ENCODE data around the gene ZNF559. TPM values are rescaled to one million over a fixed set of nuclear protein-coding genes. Genes with fewer than 3 reads are reported as not detected.

ZNF559 gene
- total and polyA plus RNA-seq, 9 donors = 22.7 to 45.3 (median 27.3) TPM

GRCh38 chr19:9348253-9348652 is 24.3 kb downstream of the ZNF559 start:
- DNase-seq = no peak
- intact Hi-C loops (cut with DNase I) = loop anchor here in 1 of 4 donors (10.0 kb wide), 1 partner anchor 53 kb away; no protein-coding TSS in a partner anchor
- Histone ChIP-seq H3K4me1 (ENCODE audit: insufficient read depth) (no peaks in the 10 kb centered on the region), H3K36me3 (no peaks in the 10 kb centered on the region), H3K27ac (no peak overlapping the region), H3K27me3 (no peaks in the 10 kb centered on the region), H3K4me3 (no peak overlapping the region), H3K9me3 (peaks cover 16 to 53% of the 10 kb centered on the region in 2 donors)
- 97 to 99% (median 99%) methylated on average over 3 of the region's 3 CpGs for WGBS, 3 donors
- TF ChIP-seq EP300 (IDR thresholded peaks at IDR 0.05) = no peak
- TF ChIP-seq POLR2A (IDR thresholded peaks at IDR 0.05) = no peak
- TF ChIP-seq CTCF (IDR thresholded peaks at IDR 0.05) = no peak

GRCh38 chr19:9348671-9349070 is 24.7 kb downstream of the ZNF559 start:
- DNase-seq = no peak
- 98 to 99% (median 98%) methylated on average over 22 of the region's 22 CpGs for WGBS, 3 donors
- Histone ChIP-seq H3K27ac (no peak overlapping the region), H3K4me3 (no peak overlapping the region), H3K9me3 (peaks cover 16 to 51% of the 10 kb centered on the region in 2 donors), H3K4me1 (ENCODE audit: insufficient read depth) (no peaks in the 10 kb centered on the region), H3K36me3 (no peaks in the 10 kb centered on the region), H3K27me3 (no peaks in the 10 kb centered on the region)
- no peak for TF ChIP-seq POLR2A (IDR thresholded peaks at IDR 0.05)
- TF ChIP-seq CTCF (IDR thresholded peaks at IDR 0.05) = no peak
- no peak for TF ChIP-seq EP300 (IDR thresholded peaks at IDR 0.05)
- intact Hi-C loops (cut with DNase I) = loop anchor here in 1 of 4 donors (10.0 kb wide), 1 partner anchor 54 kb away; no protein-coding TSS in a partner anchor

GRCh38 chr19:9352505-9352904 is 28.5 kb downstream of the ZNF559 start:
- no peak for DNase-seq
- no peaks in the 10 kb centered on the region for H3K27me3 ChIP-seq
- 96 to 98% (median 97%) methylated on average over 2 of the region's 2 CpGs for WGBS, 3 donors
- TF ChIP-seq EP300 (IDR thresholded peaks at IDR 0.05) = no peak
- TF ChIP-seq POLR2A (IDR thresholded peaks at IDR 0.05) = no peak
- no peak for TF ChIP-seq CTCF (IDR thresholded peaks at IDR 0.05)
- no peak overlapping the region for H3K4me3 ChIP-seq
- intact Hi-C loops (cut with DNase I) = no loop called here
- peaks cover 21 to 66% of the 10 kb centered on the region in 2 donors for H3K9me3 ChIP-seq
- H3K36me3 ChIP-seq = no peaks in the 10 kb centered on the region
- no peaks in the 10 kb centered on the region for H3K4me1 ChIP-seq (ENCODE audit: insufficient read depth)
- H3K27ac ChIP-seq = no peak overlapping the region

GRCh38 chr19:9353011-9353410 is 29.0 kb downstream of the ZNF559 start:
- TF ChIP-seq CTCF (IDR thresholded peaks at IDR 0.05) = no peak
- TF ChIP-seq POLR2A (IDR thresholded peaks at IDR 0.05) = no peak
- TF ChIP-seq EP300 (IDR thresholded peaks at IDR 0.05) = no peak
- H3K36me3 ChIP-seq = peaks cover 3% of the 10 kb centered on the region

More at GRCh38 chr19:9353011-9353410, 29.0 kb downstream of the ZNF559 start:
- intact Hi-C loops (cut with DNase I) = no loop called here
- Histone ChIP-seq H3K4me3 (no peak overlapping the region), H3K27me3 (no peaks in the 10 kb centered on the region), H3K9me3 (peaks cover 21 to 69% of the 10 kb centered on the region in 2 donors), H3K27ac (no peak overlapping the region), H3K4me1 (ENCODE audit: insufficient read depth) (no peaks in the 10 kb centered on the region)
- DNase-seq = no peak

Measured in ovary (tissue), 9 donors.